CD4-positive, alpha-beta T cell treated with Interleukin-21 for 1 hour (primary cell): ENCODE measurements around the gene HOXA10.

Source experiments
- DNase-seq: peaks from one replicate; pipeline ENCODE4 v3.0.0-alpha.2; 2020

HOXA10 gene

DNA sequence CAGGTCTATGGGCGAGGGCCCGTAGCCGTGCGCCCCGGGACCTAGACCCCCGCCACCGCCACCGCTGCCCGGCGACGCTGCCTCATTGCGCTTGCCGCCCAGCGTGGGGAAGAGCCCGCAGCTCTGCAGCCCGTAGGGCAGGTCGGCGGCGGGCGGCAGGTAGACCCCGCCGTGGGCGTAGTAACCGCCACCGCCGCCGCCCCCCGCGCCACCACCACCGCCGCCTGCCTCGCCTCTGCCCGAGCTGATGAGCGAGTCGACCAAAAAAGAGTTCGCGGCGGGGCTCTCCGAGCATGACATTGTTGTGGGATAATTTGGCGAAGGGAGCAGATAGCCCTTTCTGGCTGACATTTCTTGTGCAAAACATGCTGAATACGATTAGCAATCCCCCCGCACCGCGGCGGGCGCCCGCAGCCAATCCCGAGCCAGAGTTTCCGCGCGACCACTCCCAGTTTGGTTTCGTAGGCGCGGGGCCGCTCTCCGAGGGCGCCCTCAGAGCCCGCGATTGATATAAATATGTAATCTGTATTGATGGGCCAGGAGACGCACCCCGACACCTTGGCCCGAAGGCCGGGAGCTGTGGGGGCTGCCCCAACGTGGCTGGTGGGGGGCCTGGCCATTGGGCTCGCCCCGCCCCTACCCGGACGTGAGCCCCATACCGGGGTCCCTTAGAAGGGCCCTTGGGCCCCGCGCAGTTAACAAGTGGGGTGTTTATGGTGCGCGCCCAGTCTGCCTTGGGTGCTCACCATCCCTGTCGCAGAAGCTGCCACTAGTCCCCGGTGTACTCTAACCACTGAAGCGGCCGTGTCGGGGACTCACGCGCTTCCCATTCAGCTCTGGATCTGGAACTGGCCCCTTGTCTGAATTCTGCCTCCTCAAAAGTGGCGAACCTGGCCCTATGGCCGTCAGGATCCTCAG lies at the start of gene HOXA10:
HOXA10 (minus strand) TSS at position 365 of the 918 bp plus-strand sequence; CDS start at position 351, 14 bp downstream.
- no peak for DNase-seq

DNA sequence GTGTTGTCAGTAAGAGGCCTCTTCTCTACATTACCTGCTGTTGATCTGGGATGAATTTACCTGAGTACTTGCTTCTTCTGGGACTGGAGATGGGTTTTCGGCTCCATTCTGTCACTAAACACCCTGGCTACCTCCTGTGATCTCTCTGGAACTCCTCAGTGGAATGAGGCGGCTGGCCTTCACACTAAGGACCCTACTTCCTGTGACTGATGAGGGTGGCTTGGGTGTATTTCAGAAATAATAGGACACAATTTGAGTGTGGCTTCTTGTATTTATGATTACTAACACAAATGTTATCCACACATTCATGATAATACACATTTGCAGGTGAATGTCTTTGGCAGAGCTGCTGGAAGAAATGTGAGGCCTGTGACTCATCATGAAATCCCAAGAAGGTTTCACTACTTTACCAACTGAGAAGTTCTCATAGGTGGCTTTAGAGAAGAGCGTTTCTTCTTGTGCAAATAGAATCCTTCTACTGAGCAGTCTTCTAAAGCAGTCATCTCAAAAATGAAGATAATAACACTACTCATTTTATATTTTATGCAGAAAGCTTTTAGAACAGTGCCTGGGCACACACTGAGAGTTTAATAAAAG lies 47.2 kb upstream of the HOXA10 start:
- no peak for DNase-seq

DNA sequence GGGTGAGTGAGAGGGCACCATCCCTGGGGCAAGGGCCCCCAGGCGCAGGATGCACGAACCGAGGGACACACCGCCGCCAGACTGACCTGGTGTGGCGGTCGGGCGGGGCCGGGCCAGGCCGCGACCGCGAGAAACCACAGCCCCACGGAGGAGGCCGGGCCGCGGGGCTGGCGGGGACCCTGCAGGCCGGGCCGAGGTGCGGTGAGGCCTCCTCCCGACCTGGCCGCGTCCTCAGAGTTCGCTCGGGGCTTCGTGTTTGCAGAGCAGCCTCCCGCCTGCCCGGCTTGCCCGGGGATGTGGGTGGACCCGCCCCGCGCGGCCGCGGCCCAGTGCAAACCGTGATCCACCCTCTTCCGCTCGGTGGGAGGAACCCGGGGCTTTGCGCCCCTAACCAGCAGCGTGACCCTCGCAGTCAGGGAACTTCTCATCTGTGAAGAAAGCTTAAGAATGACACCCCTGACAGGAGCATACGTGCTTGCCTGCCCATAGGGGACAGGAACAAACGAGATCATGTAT lies 46.4 kb upstream of the HOXA10 start:
- DNase-seq, result no peak

DNA sequence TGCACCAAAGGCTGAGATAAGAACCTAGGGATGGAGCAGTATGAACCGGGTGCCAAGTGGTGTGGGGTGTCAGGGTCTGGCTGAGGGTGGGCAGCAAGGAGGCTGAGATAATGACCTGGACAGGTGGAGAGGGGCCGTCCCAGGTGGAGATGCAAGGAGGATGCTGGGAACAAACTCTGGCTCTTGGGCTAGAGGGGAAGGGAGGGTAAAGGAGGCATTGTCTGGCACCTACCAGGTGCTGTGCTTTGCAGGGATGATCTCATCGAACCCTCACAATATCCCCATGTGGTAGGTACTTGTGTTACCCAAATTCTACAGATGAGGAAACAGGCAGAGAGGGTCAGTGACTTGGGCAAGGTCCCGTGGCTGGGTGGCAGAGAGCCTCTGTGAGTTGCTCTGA lies 45.7 kb upstream of the HOXA10 start:
- DNase-seq, result no peak

DNA sequence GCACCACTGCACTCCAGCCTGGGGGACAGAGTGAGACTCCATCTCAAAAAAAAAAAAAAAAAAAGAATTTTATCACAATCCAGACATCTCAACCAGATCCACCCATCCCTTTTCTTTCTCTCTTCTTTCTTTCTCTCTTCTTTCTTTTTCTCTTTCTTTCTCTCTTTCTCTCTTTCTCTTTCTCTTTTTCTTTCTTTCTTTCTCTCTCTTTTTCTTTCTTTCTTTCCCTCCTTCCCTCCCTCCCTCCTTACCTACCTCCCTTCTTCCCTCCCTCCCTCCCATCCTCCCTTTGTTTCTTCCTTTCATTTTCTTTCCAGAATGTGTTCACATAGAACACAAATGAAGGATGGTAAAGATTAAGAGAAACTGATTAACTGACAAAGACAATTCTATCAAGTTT lies 43.8 kb upstream of the HOXA10 start:
- no peak for DNase-seq

DNA sequence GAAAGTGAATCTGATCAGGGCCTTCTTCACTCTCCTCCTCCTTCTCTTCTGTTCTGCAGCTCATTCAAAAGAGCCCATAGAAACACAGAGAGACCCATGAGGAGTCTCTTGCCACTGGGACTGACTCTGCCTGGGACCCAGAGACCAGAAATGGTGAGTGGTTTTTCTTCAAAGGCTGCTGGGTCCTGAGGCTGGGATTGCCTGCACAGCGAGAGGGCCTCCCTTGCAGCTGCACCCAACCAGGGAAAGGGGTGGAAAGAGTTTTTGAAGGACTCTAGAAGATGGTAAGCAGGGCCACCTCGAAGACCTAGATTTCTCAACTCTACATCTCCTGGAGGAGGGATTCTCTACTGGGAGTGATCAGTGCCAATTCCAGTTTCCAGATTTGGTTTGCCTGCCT lies 41.2 kb upstream of the HOXA10 start:
- no peak for DNase-seq

DNA sequence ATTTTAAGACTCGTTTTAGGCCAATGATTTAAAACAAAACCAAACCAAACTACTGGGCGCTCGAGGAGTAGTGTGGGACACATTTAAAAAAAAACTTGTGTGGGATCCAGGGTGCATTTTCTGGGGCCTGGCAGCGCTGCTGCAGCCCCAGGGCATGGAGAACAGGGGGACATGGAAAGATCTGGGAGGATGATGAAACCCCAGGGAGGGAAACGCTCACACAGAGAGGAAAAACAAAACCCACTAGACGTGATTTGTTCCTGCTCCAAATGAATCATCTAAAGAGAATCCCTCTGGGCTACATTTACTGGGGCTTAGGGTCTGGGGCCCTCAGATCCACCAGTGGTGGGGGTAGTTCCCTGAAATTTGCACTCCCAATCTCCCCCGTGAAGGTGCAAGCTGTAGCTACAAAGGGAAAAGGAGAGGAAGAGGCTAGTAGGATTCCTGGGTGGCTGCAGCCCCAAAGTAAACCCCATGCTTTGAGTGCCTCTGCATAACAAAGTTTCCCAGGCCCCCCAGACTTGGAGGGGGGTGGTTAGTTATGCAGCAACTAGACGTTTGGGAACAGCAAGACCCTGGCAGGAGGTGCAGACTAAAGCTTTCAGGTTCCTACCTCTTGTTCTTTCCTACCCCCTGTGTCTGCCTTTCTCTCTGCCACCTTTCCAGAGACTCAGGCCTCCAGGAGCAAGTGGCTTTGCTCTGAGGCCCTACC lies 40.3 kb upstream of the HOXA10 start:
- DNase-seq, result no peak

DNA sequence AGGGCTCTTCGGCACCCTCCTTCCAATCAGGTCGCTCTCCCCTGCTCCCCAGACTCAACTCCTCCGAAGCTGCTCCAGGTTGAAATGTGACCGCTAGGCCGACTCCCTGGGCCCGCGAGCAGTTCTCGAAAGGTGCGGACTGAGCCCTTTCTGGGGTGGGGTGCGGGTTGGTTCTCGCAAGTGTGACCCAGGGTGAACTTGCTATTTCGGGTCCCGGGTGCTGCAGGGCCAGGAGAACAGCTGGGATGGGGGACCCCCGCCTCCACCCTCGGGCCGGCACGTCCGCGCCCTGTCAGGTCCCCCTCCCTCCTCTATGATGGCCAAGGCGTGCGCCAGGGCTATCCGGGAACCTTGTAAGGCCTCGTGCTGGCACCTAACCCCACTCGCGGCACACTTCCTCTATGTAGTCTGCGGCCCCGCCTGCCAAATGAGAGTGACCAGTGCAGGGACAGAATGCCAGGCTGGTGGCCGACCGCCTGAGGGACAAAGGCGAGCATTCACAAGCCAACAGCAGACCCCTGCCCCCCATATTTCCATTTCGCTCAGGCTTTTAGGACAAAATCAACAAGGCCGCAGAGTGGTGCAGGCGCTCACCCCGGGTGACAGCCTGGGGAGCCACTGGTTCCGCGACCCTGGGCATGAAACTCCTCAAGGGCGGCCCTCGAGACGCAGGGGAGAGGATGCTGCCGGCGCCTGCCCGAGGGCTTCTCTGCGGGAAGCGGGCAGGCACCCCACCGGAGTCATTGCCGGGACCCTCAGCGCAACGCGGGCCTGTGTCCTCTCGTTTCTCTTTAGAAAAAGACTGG lies 39.5 kb upstream of the HOXA10 start:
- DNase-seq, result no peak

DNA sequence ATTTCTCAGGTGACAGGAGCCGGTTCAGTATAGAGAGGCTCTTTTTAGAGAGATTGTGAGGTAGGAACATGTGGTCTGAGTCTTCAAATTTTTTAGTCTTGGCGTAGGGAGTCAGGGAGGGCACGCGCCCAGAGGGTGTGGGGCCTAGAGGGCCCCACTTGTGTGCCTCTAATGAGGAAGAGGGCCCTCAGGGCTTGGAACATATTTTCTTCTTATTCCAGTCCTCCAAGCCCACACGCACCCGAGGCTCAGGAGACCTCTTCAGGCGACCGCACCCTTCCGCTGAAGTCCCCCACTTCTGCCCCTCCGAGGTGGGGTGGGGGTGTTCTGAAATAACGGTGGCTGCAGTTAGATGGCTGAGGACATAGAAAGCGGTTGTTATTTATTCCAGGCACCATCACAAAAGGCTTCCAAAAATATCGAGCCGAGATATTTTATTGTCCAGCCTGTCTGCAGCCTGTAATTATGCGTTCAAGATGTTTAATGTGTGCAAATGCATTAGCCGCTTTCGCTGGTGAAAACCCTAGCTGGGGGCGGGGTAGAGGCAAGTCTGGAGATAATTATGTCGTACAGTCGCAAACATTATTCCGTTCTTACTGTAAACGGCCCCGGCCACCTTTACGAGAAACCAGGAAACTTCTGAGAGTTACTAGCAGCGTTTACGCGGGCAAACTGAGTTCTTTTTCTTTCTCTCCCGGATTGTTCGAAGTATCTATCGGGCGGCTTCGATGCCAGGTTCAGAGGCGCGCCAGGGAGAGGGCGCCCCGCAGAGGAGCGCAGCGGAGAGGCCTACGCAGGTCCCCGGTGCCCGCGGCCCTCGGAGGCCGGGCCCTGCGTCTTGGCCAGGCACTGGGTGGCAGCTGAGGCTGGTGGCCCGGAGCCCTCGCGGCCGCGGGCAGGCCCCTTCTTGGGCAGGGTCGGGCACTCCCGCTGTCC lies 38.6 kb upstream of the HOXA10 start:
- DNase-seq, result no peak

DNA sequence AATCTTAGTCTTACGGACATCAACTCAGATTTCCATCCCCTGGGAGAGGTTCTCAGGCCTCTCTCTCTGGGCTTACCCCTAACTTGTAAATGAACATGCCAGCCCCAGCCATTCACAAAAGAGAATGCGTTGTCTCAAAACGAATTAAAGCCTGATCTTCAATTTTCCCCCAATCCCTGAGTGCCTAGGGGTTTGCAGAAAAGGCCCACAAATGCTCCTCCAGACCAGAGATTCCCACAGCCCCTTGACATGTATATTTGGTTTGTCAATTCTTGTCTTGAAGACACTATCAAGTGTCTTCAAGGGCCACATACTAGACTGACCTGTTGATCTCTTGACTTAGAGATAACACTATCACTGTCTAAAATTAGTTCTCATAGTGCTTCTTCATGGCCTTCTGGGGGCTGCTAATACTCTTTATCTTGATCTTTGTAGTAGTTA lies 37.7 kb upstream of the HOXA10 start:
- no peak for DNase-seq

DNA sequence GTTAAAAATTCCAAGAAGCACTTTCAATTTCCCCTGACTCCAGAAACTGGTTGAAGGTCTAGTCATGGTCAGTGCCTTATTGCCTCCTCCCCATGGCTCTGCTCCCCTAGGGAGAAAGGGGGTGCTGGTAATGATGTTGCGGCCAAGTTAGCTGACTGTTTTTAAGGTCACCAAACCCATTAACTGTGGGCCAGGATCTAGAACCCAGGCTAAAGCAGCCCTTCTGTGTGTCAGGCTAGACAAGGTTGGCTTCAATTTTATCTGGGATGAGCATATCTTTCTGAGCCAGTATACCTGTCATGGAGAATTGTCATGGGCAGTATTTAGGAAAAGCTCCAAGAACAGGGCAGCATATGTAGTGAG lies 36.9 kb upstream of the HOXA10 start:
- no peak for DNase-seq

DNA sequence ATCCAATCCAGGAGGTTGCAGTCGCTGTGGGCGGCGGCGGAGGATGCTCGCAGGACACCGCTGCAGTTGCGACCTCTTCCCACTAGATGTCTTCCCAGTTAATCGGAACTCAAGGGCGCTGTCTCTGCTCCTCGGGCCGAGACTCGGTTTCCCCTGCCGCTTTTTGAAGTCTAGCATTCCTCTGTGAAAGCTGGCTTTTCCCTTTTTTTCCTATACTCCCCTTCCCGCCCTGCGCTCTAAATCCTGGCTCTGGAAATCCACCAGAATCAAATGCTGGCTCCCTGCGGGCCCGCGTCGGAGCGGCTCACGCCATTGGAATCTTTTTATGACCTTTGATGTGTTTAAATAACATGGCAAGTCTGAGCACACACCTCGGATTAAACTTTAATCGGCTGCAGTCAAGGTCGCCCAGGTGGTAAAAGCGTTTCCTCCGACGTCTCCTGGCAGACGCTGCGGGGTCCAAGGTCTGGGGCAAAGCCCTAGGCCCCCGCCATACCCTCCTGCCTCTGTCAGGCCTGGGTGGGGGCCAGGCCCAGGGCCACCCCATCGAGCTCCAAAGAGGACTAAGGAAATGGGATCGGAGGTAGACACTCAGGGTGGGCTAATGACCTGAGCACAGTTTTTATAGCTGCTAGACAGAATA lies 36.4 kb upstream of the HOXA10 start:
- DNase-seq, result peak; percentile 38

DNA sequence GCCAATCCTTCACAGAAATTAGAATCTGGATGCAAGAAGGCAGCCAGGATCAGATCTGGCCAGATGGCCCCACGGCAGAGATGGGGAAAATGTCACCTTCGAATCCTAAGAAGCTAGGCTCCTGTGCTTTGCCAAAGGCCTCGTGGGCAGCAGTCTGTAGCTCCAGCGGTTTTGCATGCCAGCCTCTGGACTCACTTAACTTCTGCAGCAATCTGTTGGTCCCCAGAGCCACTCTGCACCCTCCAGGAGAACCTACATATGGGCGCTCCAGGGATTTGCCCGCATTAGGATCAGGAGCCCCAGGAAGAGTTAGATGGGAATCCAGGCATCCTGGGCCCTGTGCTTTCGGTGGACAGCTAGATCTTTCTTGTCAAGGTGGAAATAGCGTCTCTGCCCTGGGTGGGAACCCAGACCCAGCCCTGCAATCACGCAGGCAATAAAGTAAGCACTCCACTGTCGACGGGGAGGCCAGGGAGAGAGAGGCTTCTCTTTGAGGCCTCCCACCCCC lies 35.9 kb upstream of the HOXA10 start:
- DNase-seq, result no peak

DNA sequence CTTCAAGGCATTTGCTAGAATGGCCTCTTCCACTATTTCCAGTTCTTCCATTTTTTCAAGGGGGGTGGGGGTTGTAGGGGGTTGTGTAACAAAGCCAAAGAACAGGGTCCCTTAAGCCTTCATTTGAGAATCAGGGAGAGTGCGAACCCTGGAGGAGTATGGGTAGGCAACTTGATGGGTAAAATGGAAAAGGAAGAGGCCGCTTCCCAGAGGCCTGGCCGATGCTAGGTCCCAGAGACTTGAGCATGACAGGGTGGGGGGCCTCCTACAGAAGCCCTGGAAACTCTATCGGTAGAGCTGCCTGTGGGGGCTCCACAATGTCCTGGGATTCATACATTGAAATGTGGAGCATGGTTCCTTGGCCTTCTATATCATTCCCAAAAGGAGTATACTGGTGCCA lies 34.9 kb upstream of the HOXA10 start:
- DNase-seq, result no peak

DNA sequence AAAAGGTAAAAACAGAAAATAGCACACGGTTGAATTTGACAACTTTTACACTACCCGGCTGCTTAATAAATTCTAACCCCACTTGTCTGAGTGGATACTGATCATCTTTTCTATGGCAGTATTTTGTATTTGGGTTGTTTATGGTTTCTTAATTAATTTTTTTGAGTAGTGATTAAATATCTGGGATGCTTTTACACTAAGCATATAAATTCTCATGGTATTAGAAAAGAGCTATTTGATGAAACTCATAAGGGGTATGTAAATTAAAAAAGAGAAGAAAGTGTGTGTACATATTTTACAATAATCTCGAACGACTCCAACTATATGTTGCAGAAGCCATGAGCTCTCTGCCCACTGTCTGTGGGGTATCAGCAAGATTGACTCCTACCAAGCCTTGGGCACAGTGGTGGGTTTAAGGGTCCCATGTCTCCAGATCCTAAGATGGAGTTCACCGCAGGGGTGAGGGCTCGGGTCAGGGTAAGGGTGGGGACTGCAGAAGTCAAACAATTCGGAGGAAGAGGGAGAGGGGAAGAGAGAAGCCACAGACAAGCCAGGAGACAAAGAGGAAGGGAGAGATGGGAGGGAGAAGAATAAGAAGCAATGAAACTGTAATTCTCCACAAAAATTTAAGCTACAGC lies 33.3 kb upstream of the HOXA10 start:
- DNase-seq, result no peak

DNA sequence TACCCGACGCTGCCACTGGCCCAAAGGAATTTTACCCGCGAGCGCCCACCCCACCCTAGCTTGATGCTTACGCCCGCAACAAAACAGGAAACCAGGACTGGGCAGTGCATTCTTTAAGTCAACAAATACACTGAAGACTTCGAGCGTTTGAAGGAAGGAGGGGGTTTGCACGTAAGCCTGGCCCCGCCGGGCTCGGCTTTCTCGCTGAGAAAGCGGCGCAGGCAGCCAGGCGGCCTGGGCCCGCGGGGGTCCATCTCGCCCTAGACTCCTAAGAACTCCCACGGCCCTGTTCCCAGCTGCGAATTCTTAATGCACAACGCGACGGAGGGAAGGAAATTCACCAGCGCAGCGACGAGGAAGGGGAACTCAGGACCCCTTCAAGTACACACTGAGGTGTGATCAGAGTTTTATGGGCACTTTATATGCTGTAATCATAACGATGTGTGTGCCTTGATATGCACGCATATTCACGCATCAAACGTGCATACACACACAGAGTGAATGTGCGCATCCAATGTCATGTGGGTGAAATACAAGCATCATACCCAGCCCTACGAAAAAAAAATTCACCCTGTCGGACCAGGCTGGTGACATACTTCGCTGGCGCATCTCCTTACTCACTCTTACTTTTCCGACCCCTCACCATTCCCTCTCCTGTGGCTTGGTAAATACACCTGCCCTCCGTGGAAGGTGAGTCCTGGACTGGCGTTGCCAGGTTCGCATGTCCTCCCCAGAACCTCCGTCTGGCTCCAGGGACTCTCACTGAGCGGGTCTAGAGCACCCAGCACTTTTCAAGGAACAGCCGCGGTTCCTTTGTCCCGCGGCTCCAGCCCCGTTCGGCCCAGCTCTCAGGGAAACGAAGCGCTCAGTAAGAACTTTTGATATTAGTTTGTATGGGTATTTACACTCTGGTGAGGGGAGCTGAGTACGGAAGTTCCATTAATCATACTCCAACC lies 31.5 kb upstream of the HOXA10 start:
- no peak for DNase-seq

DNA sequence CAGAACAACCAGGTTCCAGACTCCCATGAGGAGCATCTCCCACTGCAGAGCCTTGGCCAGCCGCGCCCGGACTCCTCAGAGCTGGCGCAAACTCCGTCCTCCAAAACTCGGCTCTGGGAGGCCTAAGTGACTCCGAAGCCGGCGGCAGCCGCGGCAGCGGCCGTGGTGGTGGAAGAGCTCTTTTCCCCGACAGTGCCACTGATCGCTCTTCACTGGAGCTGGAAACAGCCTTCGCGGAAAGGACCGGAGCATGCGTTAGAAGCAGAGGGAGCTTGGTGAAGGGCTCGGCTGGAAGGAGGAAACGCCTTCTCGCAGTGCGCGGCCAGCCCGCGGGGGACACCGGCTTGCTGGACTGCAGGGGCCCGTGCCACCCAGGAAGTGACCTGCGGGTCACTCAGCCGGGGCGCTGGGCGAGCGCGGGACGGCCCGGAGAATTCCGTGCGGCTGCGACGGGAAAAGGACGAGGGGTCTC lies 30.8 kb upstream of the HOXA10 start:
- DNase-seq, result no peak

DNA sequence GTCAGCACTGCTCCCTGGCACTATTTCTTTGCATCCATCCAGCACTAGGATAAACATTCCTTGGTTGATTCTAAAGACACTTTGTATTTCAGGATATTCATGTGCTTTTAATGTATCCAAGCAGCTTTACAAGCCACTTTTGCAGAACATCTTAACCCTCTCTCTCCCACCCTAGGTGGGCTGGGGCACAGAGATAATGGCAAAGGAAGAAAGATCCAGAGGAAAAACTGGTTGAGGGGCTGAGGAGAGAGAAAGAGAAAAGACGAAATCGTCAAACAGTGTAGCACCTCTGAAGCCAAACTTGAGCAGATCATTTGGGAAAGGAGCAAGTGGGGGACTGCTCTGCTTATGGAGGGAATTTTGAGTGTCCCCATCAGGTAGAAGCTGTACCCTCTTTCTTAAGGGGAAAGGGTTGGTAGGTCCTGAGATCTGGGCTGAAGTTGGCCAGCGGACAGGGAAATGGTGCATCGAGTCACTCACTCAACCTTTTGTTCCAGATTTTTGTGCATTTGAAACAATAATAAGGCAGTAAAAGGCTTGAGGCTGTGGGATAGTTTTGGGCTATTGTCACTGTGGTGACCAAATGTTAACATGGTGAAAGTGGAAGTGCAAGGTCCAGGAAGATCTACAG lies 30.0 kb upstream of the HOXA10 start:
- DNase-seq, result no peak
